Adipocyte (in vitro differentiated cells): ENCODE data around the gene SEC16B.

Experiments
- DNase-seq: peaks from one replicate; pipeline ENCODE4 v3.0.0-alpha.2; 2015; ENCODE audit warnings: low read depth
- H3K27me3 ChIP-seq: replicated peaks from 2 replicates; pipeline ENCODE4 v1.7.0; 2013; ENCODE audit warnings: mild to moderate bottlenecking, low read length, moderate library complexity; ENCODE audit not compliant: control insufficient read depth, insufficient read depth
- H3K36me3 ChIP-seq: 2 replicates; pipeline ENCODE4 v1.7.0; 2013; ENCODE audit warnings: low read length, mild to moderate bottlenecking, moderate library complexity; ENCODE audit not compliant: control insufficient read depth, insufficient read depth, severe bottlenecking
- H3K4me1 ChIP-seq: 2 replicates; pipeline ENCODE4 v1.7.0; 2013; ENCODE audit warnings: mild to moderate bottlenecking, low read length, moderate library complexity; ENCODE audit not compliant: control insufficient read depth, insufficient read depth
- H3K4me3 ChIP-seq: 2 replicates; pipeline ENCODE4 v1.7.0; 2013; ENCODE audit warnings: mild to moderate bottlenecking, low read length, moderate library complexity
- H3K9ac ChIP-seq: 2 replicates; pipeline ENCODE4 v1.7.0; 2013; ENCODE audit warnings: mild to moderate bottlenecking, low read length, moderate library complexity
- H3K9me3 ChIP-seq: 2 replicates; pipeline ENCODE4 v1.7.0; 2013; ENCODE audit warnings: mild to moderate bottlenecking, low read length, moderate library complexity; ENCODE audit not compliant: control insufficient read depth

SEC16B gene

DNA sequence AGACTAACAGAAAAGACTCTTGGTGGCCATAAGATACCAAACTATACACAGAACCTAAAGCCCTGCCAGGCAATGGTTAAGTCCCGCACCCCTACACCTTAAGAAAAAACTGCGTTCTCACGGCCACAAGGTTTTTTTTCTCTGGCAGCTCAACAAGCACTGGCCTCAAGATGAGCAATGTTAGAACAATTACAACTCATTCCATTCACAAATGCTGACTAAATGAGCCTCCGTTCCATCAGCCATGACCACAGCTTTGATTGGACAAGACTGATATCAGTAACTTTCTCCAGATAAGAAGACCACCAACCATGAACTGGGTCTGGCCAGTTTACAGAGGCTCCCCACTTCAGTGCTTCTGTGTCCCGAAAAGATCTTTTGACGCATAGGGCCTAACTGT lies 31.9 kb downstream of the SEC16B start:
- Histone ChIP-seq H3K4me3 (no peak overlapping the region), H3K27me3 (no peaks in the 10 kb centered on the region), H3K9me3 (no peaks in the 10 kb centered on the region), H3K36me3 (peaks cover 6% of the 10 kb centered on the region), H3K4me1 (peaks cover 27% of the 10 kb centered on the region), H3K9ac (no peak overlapping the region)
- DNase-seq, result peak; percentile 58

GRCh38 chr1:177937174-177937770 lies 32.6 kb downstream of the SEC16B start:
- peaks cover 27% of the 10 kb centered on the region for H3K4me1 ChIP-seq
- H3K4me3 ChIP-seq, result no peak overlapping the region
- peaks cover 6% of the 10 kb centered on the region for H3K36me3 ChIP-seq
- H3K27me3 ChIP-seq, result no peaks in the 10 kb centered on the region
- no peak overlapping the region for H3K9ac ChIP-seq
- no peaks in the 10 kb centered on the region for H3K9me3 ChIP-seq
- DNase-seq, result no peak

DNA sequence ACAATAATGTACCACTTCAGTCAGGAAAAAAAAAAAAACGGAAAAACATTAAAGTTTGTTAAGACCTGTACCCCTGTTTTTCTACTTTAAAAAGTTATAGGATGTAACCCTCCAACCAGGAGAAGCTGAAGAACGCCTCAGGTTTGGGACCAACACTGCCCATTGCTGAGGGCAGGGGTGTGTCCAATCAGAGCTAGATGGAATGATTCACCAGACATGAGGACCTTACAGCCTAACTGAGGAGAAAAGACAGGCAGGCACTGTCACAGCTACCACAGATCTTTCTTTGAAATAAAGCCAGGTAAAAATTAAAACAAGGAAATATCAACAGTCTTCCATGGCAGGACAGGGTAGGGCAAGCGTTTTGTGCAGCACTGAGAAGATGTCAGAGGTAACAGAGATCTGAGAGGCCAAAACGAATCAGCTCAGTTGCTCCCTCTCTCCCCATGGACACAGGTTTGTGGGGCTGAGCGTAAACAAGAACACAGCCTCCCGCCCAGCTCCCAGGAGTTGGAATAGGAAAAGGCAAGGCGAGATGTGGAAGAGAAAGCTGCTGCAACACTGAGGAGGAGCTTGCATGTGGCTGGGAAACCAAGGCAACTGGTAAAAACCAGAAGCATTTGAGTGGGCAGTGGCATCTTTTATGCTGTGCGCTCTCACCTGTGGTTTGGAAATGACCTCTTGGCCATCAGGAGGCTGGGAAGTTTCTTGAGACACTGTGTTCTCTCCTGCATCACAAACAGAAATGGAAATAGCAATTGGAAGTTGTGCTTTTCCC lies 34.0 kb downstream of the SEC16B start:
- no peak for DNase-seq
- Histone ChIP-seq H3K9me3 (no peaks in the 10 kb centered on the region), H3K4me3 (no peak overlapping the region), H3K4me1 (peaks cover 27% of the 10 kb centered on the region), H3K9ac (no peak overlapping the region), H3K36me3 (peaks cover 7% of the 10 kb centered on the region), H3K27me3 (no peaks in the 10 kb centered on the region)

DNA sequence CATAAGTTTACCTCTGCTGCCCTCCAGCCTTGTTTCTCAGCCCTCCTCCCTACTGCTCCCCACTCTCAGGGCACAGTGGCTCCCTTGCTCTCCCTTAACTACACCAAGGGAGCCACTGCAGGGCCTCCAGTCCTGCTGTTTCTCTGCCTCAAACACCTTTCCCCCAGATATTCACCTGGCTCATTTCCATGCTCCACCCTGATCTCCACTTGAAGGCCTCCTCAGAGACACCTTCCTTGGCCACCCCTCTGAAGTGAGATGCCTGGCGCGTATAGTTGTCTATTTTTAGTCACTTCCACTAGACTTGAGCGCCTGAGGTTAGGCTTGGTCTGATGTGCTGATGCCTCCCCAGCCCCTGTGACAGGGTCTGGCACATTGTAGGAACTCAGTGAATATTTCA lies 34.9 kb downstream of the SEC16B start:
- Histone ChIP-seq H3K9me3 (no peaks in the 10 kb centered on the region), H3K4me3 (no peak overlapping the region), H3K4me1 (peaks cover 27% of the 10 kb centered on the region), H3K36me3 (peaks cover 12% of the 10 kb centered on the region), H3K9ac (no peak overlapping the region), H3K27me3 (no peaks in the 10 kb centered on the region)
- DNase-seq, result no peak

DNA sequence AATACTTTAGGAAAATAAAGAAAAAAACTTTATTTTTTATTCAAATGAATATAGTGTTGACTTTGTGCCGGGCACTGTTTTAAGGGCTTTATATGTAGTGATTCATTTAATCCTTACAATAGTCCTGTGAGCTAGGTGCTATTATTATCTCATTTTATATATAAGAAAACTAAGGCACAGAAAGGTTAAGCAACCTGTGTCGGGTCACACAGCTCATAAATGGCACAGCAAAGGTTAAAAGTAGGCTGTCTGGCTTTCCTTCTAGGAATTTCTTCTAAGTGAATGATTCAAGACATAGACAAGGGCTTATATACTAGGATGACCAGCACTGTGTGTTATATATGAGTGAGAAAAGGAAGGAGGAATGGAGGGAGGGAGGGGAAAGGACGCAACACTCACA lies 35.4 kb downstream of the SEC16B start:
- Histone ChIP-seq H3K4me1 (peaks cover 22% of the 10 kb centered on the region), H3K9ac (no peak overlapping the region), H3K27me3 (no peaks in the 10 kb centered on the region), H3K9me3 (no peaks in the 10 kb centered on the region), H3K4me3 (no peak overlapping the region), H3K36me3 (peaks cover 16% of the 10 kb centered on the region)
- no peak for DNase-seq

DNA sequence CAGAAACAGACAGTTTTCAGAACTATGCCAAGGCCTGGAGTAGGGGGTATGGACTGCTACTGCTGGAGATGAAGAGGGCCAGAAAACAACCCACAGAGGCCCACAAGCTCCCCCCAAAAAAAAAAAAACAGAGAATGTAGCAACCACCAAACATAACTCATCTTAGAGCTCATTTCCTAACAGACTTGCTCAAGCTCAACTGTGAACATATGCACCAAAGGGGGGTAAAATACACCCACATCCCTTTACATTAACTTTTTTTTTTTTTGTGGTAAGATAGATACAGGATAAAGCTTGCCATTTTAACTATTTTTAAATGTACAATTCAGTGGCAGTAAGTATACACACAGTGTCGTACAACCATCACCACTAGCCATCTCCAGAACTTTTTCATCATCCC lies 36.0 kb downstream of the SEC16B start:
- Histone ChIP-seq H3K9me3 (no peaks in the 10 kb centered on the region), H3K27me3 (no peaks in the 10 kb centered on the region), H3K4me1 (peaks cover 17% of the 10 kb centered on the region), H3K36me3 (peaks cover 20% of the 10 kb centered on the region), H3K9ac (no peak overlapping the region), H3K4me3 (no peak overlapping the region)
- no peak for DNase-seq

DNA sequence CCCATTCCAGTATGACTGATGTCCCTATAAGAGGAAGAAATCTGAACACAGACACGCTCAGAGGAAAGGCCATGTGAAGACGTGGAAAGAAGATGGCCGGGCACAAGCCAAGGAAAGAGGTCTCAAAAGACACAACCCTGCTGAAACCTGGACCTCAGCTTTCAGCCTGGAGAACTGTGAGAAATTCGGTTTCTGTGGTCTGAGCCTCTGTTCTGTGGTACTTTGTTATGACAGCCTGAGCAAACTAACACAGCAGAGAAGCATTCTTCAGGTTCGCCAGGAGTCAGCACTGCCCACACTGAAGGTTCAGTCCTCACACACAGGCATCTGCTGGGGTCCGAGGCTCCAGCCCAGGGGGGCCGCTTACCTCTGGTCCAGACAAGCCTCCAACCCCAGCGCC lies 37.7 kb downstream of the SEC16B start:
- DNase-seq, result no peak
- Histone ChIP-seq H3K9ac (no peak overlapping the region), H3K9me3 (no peaks in the 10 kb centered on the region), H3K36me3 (peaks cover 20% of the 10 kb centered on the region), H3K4me3 (no peak overlapping the region), H3K27me3 (no peaks in the 10 kb centered on the region), H3K4me1 (peaks cover 17% of the 10 kb centered on the region)

DNA sequence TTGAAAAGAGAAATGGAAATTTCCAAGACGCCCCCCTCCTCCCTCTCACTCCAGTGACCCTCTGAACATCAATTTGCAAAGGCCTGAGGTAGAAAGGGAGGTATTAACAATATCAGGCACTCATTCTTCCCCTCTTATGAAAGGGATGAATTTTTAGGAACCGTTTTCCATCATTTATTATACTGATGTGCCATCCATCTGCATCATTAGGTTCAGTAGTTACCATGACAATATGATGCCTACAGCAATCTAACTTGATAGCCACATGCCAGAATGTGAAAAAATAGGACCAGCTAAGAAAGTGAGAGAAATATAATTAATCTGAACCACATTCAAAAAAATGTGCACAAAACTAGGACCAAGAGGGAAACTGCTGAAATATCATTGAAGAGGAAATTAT lies 40.9 kb downstream of the SEC16B start:
- H3K4me1 ChIP-seq, result peaks cover 23% of the 10 kb centered on the region

DNA sequence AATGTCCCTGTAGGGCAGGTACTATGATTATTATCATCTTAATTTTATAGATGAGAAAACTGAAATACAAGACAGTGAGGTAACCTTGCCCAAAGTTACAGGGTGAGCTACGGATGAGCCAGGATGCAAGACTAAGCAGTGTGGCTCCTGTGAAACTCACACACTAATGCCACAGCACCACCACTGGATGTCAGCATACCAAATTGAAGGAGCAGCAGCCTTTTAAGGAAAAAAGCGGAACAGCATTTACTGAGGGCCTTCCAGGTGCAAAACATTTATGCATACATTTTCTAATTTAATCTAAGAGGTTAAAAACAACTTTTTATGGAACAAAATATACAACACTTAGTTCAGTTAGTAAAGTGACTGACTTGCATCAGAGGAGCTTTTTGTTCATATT lies 41.7 kb downstream of the SEC16B start:
- Histone ChIP-seq H3K36me3 (peaks cover 14% of the 10 kb centered on the region), H3K9ac (no peak overlapping the region)
- no peak for DNase-seq

More for the DNA sequence above, 40.9 kb downstream of the SEC16B start:
- DNase-seq, result no peak
- no peak overlapping the region for H3K9ac ChIP-seq
- H3K36me3 ChIP-seq, result peaks cover 14% of the 10 kb centered on the region
- H3K4me3 ChIP-seq, result no peak overlapping the region
- H3K27me3 ChIP-seq, result no peaks in the 10 kb centered on the region
- H3K9me3 ChIP-seq, result no peaks in the 10 kb centered on the region

GRCh38 chr1:177927021-177927596 lies 42.7 kb downstream of the SEC16B start:
- H3K9me3 ChIP-seq, result no peaks in the 10 kb centered on the region
- H3K4me3 ChIP-seq, result peak overlapping the region; percentile 2
- peak; percentile 59 for DNase-seq
- peak overlapping the region; percentile 13 for H3K9ac ChIP-seq
- H3K27me3 ChIP-seq, result no peaks in the 10 kb centered on the region
- H3K4me1 ChIP-seq, result peaks cover 18% of the 10 kb centered on the region
- peaks cover 14% of the 10 kb centered on the region for H3K36me3 ChIP-seq

More for the DNA sequence above, 41.7 kb downstream of the SEC16B start:
- no peak overlapping the region for H3K4me3 ChIP-seq
- peaks cover 18% of the 10 kb centered on the region for H3K4me1 ChIP-seq
- H3K9me3 ChIP-seq, result no peaks in the 10 kb centered on the region
- H3K27me3 ChIP-seq, result no peaks in the 10 kb centered on the region

DNA sequence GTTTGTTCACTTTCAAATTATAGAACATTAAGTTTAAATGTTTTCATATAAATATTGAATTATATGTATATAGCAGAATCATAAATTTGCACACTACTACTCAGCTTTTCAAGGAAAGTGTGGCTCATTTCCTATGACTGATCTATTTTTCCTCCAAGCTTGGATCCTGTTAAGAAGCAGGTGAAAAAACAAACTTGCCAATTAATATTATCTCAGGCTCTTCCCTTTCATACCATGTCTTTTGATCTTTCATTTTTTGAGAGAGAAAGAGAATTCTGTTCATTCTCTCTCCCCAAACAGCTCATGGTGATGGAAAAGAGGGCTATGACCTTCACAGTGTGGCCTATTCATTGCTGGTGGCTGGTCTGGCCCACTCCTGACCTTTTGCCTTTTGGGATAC lies 43.7 kb downstream of the SEC16B start:
- Histone ChIP-seq H3K9ac (no peak overlapping the region), H3K9me3 (no peaks in the 10 kb centered on the region), H3K27me3 (no peaks in the 10 kb centered on the region), H3K36me3 (peaks cover 14% of the 10 kb centered on the region), H3K4me3 (peak overlapping the region; percentile 2), H3K4me1 (peaks cover 18% of the 10 kb centered on the region)
- no peak for DNase-seq
